ENCODE results near the gene OSGIN1.

- no peak for TF ChIP-seq POLR2A (IDR thresholded peaks at IDR 0.05; ENCODE audit: low read depth, low read length)
- TF ChIP-seq TAF1 (IDR thresholded peaks at IDR 0.05; ENCODE audit: borderline replicate concordance, low read depth, low read length), result no peak
Observed at GRCh38 chr16:83943516-83944050, 9.5 kb upstream of the OSGIN1 start.
